ENCODE measurements around the gene UBIAD1.

GRCh38 chr1:11291049-11291448 lies 18.1 kb downstream of the UBIAD1 start:
- TF ChIP-seq, protein P1, sequence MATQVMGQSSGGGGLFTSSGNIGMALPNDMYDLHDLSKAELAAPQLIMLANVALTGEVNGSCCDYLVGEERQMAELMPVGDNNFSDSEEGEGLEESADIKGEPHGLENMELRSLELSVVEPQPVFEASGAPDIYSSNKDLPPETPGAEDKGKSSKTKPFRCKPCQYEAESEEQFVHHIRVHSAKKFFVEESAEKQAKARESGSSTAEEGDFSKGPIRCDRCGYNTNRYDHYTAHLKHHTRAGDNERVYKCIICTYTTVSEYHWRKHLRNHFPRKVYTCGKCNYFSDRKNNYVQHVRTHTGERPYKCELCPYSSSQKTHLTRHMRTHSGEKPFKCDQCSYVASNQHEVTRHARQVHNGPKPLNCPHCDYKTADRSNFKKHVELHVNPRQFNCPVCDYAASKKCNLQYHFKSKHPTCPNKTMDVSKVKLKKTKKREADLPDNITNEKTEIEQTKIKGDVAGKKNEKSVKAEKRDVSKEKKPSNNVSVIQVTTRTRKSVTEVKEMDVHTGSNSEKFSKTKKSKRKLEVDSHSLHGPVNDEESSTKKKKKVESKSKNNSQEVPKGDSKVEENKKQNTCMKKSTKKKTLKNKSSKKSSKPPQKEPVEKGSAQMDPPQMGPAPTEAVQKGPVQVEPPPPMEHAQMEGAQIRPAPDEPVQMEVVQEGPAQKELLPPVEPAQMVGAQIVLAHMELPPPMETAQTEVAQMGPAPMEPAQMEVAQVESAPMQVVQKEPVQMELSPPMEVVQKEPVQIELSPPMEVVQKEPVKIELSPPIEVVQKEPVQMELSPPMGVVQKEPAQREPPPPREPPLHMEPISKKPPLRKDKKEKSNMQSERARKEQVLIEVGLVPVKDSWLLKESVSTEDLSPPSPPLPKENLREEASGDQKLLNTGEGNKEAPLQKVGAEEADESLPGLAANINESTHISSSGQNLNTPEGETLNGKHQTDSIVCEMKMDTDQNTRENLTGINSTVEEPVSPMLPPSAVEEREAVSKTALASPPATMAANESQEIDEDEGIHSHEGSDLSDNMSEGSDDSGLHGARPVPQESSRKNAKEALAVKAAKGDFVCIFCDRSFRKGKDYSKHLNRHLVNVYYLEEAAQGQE (IDR thresholded peaks at IDR 0.05; ENCODE audit: borderline replicate concordance): no peak
- TF ChIP-seq CTCF (IDR thresholded peaks at IDR 0.05; ENCODE audit: poor library complexity, severe bottlenecking) (no peak), EZH2 (IDR thresholded peaks at IDR 0.05; ENCODE audit: borderline replicate concordance, insufficient read depth, low read length, poor library complexity, severe bottlenecking) (no peak)

Data from neural cell (in vitro differentiated cells).